Muscle layer of duodenum (tissue), 2 donors: ENCODE data around the gene MICAL3.
A peak's percentile ranks its signal among the peaks of the same experiment; 100 is the strongest.

Experiments used
- H3K27ac ChIP-seq: one replicate; pipeline ENCODE4 v1.7.0; 2013; ENCODE audit warnings: mild to moderate bottlenecking, low read length
- H3K27me3 ChIP-seq: one replicate; pipeline ENCODE4 v1.7.0; 2013; ENCODE audit warnings: low read depth, mild to moderate bottlenecking, control low read depth, low read length
- H3K36me3 ChIP-seq, 2 donors: one replicate each; pipeline ENCODE4 v1.7.0; 2013; ENCODE audit warnings: low read length in 2 of 2, control low read depth in 1 of 2, mild to moderate bottlenecking in 1 of 2; ENCODE audit not compliant: insufficient read depth in 2 of 2, control insufficient read depth in 1 of 2
- H3K4me1 ChIP-seq, 2 donors: one replicate each; pipeline ENCODE4 v1.7.0; 2013; ENCODE audit warnings: low read length in 2 of 2, mild to moderate bottlenecking in 2 of 2, control low read depth in 1 of 2, moderate library complexity in 1 of 2; ENCODE audit not compliant: insufficient read depth in 2 of 2, control insufficient read depth in 1 of 2
- H3K4me3 ChIP-seq, 2 donors: one replicate each; pipeline ENCODE4 v1.7.0; 2013; ENCODE audit warnings: low read length in 2 of 2, low read depth in 1 of 2, mild to moderate bottlenecking in 1 of 2
- H3K9me3 ChIP-seq, 2 donors: one replicate each; pipeline ENCODE4 v1.7.0; 2013; ENCODE audit warnings: low read length in 2 of 2, control low read depth in 1 of 2, mild to moderate bottlenecking in 1 of 2; ENCODE audit not compliant: control insufficient read depth in 1 of 2
- donor health status: healthy.

MICAL3 gene

DNA sequence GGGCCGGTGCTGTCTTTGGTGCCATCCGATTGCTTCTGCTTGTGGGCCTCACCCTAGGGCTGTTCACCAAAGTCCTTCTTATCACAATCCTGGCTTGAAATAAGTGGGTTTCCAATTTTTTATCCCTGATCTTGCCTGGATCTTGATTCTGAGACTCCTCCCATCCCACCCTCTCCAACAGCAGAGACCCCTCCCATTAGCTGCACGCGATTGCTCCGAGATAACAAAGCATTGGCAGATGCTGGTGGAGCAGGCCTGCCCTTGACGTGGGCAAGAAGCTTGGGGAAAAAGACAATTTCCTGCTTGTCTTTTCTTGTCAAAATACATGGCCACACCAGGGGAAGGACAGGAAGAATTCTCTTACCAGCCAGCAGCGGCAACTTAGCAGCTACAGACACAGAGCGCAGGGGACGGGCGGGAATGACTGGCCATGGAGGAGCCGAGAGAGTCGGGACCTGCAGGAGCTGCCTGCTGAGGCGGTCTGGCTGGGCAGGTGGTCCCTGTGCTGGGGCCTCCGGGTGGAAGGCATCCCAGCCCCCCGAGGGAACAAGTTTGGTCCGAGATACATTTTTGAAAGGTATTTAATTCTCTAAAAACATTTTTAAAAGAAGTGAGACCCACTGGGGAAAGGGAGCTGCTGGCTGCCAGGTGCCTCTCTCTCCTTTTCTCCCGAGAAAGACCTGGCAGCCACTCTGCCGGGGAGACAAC, 240.4 kb downstream of the MICAL3 start:
- Histone ChIP-seq H3K4me1 (peaks cover 4 to 19% of the 10 kb centered on the region in 2 donors), H3K27ac (no peak overlapping the region), H3K4me3 (no peak overlapping the region), H3K27me3 (no peaks in the 10 kb centered on the region), H3K36me3 (peaks cover 0 to 9% of the 10 kb centered on the region in 2 donors), H3K9me3 (no peaks in the 10 kb centered on the region)

DNA sequence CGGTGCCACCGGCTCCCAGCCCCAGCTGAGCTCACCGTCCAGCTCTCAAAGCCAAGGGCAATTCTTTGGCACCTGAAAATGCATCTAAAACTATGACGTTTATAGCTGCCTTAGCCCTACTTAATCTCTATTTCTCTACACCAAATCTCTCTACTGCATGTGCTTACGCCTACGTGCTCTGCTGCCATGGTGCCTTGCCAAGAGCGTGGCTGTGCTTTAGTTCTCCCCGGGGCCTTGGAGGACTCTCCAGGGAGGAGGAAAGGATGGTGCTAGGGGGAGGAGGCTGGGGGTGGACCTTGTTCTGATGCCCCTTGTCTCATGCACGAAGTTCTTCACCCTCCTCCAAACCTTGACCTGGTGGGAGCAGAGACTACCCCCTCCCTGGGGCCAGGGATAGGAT, 241.0 kb downstream of the MICAL3 start:
- no peaks in the 10 kb centered on the region for H3K27me3 ChIP-seq
- H3K27ac ChIP-seq: no peak overlapping the region
- H3K4me3 ChIP-seq: no peak overlapping the region
- peaks cover 0 to 3% of the 10 kb centered on the region in 2 donors for H3K36me3 ChIP-seq
- no peaks in the 10 kb centered on the region for H3K9me3 ChIP-seq
- peaks cover 4 to 19% of the 10 kb centered on the region in 2 donors for H3K4me1 ChIP-seq

DNA sequence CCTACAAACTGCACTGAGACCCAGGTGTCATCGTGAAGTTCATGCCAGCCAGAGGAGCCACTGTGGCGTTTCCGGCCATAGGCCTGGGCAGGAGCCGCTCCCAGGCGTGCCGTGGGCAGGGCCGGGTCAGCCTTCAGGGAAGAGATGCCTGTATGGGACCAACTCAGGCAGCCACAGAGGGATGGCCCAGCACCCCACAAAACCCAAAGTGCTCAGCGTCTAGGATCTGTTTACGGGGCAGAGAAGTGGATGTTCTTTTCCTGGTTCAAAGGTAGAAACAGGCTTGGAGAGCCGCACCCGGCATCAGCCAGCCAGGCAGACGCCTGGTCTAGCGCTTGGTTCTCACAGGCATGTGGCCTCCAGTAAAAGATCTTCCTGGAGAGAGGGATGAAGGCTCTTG, 241.7 kb downstream of the MICAL3 start:
- H3K27ac ChIP-seq: no peak overlapping the region
- H3K9me3 ChIP-seq: no peaks in the 10 kb centered on the region
- peaks cover 4 to 19% of the 10 kb centered on the region in 2 donors for H3K4me1 ChIP-seq
- H3K27me3 ChIP-seq: no peaks in the 10 kb centered on the region
- H3K36me3 ChIP-seq: no peaks in the 10 kb centered on the region
- H3K4me3 ChIP-seq: no peak overlapping the region

DNA sequence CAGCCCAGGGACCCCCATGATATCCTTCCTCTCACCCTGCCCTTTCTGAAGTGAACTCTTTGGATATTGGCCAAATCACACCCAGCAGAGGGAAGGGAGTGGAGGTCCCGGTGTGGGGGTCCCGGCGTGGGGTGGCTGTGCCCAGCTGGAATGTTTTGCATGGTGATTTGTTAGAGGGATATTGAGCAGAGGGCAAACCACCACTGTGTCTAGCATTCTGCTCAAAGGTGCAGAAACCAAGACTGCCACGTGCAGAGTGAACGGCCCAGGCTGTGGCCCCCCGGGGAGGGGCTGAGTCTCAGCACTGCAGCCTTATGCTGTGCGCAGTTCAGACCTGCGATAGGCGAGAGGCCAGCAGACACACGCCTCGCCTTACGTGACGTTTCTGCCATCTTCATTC, 242.2 kb downstream of the MICAL3 start:
- no peaks in the 10 kb centered on the region for H3K27me3 ChIP-seq
- H3K9me3 ChIP-seq: no peaks in the 10 kb centered on the region
- H3K36me3 ChIP-seq: no peaks in the 10 kb centered on the region
- no peak overlapping the region for H3K27ac ChIP-seq
- H3K4me3 ChIP-seq: no peak overlapping the region
- H3K4me1 ChIP-seq: peaks cover 4 to 19% of the 10 kb centered on the region in 2 donors

GRCh38 chr22:17781319-17782031, 242.9 kb downstream of the MICAL3 start:
- no peaks in the 10 kb centered on the region for H3K9me3 ChIP-seq
- no peak overlapping the region for H3K27ac ChIP-seq
- peaks cover 4 to 13% of the 10 kb centered on the region in 2 donors for H3K4me1 ChIP-seq
- no peaks in the 10 kb centered on the region for H3K27me3 ChIP-seq
- H3K36me3 ChIP-seq: no peaks in the 10 kb centered on the region
- H3K4me3 ChIP-seq: no peak overlapping the region

DNA sequence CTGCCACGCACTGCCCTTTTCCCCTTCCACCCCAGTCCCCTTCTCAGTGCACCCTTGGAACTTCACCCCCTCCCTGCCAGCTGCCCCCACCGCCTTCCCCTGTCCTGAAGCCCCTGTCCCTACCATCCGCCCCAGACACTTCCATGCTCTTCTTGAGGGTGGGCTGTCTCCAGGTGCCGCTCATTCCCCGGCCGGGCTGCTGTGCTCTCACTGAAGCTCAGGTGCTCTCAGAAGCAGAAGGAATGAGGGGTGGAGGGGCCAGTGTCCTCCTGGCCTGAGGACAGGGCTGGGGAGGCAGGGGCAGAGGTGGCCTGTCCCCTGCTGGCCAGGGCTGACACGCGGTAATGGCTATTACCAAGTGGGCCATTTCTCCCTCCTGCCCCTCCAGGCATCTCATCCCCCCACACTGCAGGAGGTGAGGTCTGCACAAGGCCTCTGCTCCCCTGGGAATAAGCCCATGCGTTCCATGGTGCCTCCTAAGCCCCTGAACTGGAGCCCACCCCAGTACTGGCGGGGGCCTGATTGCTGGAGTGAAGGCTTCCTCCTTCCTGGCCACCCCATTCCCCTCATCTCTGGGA, 243.5 kb downstream of the MICAL3 start:
- peaks cover 4 to 13% of the 10 kb centered on the region in 2 donors for H3K4me1 ChIP-seq
- no peak overlapping the region for H3K4me3 ChIP-seq
- H3K27me3 ChIP-seq: no peaks in the 10 kb centered on the region
- no peaks in the 10 kb centered on the region for H3K36me3 ChIP-seq
- H3K9me3 ChIP-seq: no peaks in the 10 kb centered on the region
- H3K27ac ChIP-seq: no peak overlapping the region

GRCh38 chr22:17780116-17780740, 244.1 kb downstream of the MICAL3 start:
- no peak overlapping the region for H3K4me3 ChIP-seq
- H3K27me3 ChIP-seq: no peaks in the 10 kb centered on the region
- peaks cover 4 to 13% of the 10 kb centered on the region in 2 donors for H3K4me1 ChIP-seq
- H3K36me3 ChIP-seq: no peaks in the 10 kb centered on the region
- no peaks in the 10 kb centered on the region for H3K9me3 ChIP-seq
- no peak overlapping the region for H3K27ac ChIP-seq

DNA sequence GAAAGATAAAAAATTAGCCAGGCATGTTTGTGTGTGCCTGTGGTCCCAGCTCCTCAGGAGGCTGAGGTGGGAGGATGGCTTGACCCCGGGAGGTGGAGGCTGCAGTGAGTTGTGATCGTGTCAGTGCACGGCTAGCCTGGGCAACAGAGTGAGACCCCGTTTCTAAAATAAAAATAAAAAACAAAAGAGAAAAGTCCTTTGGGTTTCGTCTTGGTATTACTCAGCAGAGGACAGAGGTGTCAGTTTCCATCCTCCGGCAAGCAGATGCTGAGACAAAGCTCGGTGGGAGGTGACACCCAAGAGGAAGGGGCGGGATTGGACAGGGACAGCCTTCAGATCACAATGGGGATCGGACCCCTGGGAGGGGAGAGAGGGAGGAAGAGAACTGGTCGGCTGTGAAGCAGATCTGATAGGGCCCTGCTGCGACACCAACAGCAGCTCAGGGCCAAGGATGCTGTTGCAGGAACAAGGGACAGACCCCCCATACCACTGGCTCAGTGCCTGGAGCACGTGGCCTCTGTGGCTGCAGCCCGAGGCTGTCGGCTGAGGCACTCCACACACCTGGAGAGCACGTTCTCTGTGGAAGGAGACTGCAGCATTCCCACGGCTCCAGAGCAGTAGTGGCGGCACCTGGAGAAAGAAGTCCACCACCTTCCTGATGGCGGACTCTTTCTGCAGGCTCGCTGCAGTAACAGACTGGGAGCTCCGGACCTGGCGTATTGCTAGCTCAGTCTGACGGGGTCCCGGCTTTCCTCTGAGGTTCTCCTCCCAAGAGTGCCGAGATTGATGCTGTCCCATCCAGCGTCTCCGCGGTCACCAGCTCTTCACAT, 244.9 kb downstream of the MICAL3 start:
- no peak overlapping the region for H3K27ac ChIP-seq
- H3K4me1 ChIP-seq: peaks cover 4 to 13% of the 10 kb centered on the region in 2 donors
- H3K4me3 ChIP-seq: no peak overlapping the region

GRCh38 chr22:17778412-17778976, 245.9 kb downstream of the MICAL3 start:
- H3K27ac ChIP-seq: no peak overlapping the region
- H3K36me3 ChIP-seq: no peaks in the 10 kb centered on the region
- no peaks in the 10 kb centered on the region for H3K27me3 ChIP-seq
- H3K9me3 ChIP-seq: no peaks in the 10 kb centered on the region
- H3K4me3 ChIP-seq: no peak overlapping the region
- peaks cover 4 to 15% of the 10 kb centered on the region in 2 donors for H3K4me1 ChIP-seq

More for the DNA sequence above, 244.9 kb downstream of the MICAL3 start:
- Histone ChIP-seq H3K9me3 (no peaks in the 10 kb centered on the region), H3K27me3 (no peaks in the 10 kb centered on the region), H3K36me3 (no peaks in the 10 kb centered on the region)

DNA sequence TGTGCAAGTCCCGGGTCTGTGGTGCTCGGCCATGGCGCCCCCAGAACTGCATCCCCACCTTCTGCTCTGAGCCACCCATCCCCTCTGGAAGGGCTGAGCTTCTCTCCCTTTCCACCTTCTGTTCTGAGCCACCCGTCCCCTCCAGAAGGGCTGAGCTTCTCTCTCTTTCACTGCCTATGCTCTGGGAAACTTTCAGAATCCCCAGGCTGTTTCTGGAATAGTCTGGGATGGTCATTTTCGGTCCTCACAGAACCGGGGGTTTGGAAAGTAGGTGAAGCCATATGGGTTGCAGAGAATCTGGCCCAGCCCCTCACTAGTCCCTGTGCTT, 246.7 kb downstream of the MICAL3 start:
- Histone ChIP-seq H3K36me3 (no peaks in the 10 kb centered on the region), H3K27ac (peak overlapping the region; percentile 81), H3K4me1 (peaks cover 4 to 23% of the 10 kb centered on the region in 2 donors), H3K27me3 (no peaks in the 10 kb centered on the region), H3K4me3 (peak overlapping the region; percentile 9 to 52), H3K9me3 (no peaks in the 10 kb centered on the region)
